Measurements from ENCODE around the gene TRAP1.

Gene TRAP1

DNA sequence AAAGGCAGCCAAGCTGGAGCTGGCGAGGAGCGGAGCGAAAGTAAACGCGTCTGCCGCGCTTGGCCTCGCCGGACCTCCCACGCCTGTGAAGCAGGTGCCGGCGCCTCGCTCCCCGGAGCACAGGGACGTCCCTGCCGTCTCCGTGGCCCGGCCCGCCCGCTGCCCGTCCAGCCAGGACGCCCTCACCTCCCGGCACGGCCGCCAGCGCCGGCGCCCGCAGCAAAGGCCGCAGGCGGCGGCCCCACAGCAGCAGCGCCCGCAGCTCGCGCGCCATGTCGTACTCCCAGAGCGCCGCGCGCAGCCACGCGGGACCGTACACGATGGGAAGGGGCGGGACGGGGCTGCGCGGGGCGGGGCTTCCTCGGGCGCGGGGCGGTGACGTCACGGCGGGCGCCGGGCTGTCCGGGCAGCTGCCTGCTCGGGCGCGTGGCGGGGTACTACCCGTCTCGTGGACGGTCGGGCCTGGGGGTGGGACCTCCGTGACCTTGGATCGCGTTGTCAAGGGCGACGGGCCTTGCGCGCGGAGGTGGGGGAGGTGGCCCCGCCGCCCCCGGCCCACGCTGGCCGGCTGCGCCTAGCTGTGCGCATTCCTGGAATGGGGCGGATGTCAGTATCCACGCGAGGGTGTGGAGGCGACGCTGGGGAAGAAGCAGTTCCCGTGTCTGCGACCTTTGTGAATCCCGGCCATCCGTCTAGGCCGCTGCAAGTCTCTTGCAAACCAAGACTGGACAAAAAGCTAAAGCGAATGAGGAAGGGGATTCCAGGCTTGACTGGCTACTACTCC, at the start of gene TRAP1:
TRAP1 (minus strand) TSS at position 290 of the 784 bp plus-strand sequence; CDS start at position 274, 16 bp downstream.
- peak within 1 kb of the TSS; percentile 92 for H3K4me3 ChIP-seq (ENCODE audit: low read length)
- TF ChIP-seq ZNF274 (IDR thresholded peaks at IDR 0.05; ENCODE audit: low read depth, low read length): no peak

GRCh38 chr16:3766177-3766576, 48.9 kb upstream of the TRAP1 start:
- H3K4me3 ChIP-seq (ENCODE audit: low read length): no peak overlapping the region
- no peak for TF ChIP-seq ZNF274 (IDR thresholded peaks at IDR 0.05; ENCODE audit: low read depth, low read length)

GRCh38 chr16:3764409-3764808, 47.1 kb upstream of the TRAP1 start:
- TF ChIP-seq ZNF274 (IDR thresholded peaks at IDR 0.05; ENCODE audit: low read depth, low read length): no peak
- H3K4me3 ChIP-seq (ENCODE audit: low read length): no peak overlapping the region

DNA sequence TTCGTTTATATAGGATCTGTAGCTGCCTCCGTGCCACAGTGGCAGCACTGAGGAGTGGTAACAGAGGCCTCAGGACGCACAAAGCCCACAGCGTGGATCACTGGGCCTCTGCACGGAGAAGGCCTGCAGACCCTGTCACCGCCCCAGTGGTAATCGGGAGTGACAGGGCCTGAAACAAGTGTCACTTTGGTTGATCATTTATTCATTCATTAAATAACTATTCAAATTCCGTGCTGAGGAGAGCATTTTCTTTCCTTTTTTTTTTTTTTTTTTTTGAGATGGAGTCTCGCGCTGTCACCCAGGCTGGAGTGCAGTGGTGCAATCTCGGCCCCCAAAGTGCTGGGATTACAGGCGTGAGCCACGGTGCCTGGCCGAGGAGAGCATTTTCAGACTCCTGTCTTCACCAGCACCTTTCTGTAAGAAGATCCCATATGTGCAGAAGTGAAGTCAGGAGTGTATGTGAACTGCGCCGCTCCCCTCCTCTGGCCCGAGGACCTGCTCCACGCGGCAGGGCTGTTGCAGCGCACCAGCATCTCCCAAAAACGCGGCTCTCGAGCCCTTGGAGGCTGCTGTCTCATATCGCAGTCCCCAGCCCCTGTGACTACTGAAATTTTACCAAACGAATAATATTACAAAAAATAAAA, 44.9 kb upstream of the TRAP1 start:
- no peak overlapping the region for H3K4me3 ChIP-seq (ENCODE audit: low read length)
- no peak for TF ChIP-seq ZNF274 (IDR thresholded peaks at IDR 0.05; ENCODE audit: low read depth, low read length)

GRCh38 chr16:3761375-3762106, 44.2 kb upstream of the TRAP1 start:
- no peak overlapping the region for H3K4me3 ChIP-seq (ENCODE audit: low read length)
- no peak for TF ChIP-seq ZNF274 (IDR thresholded peaks at IDR 0.05; ENCODE audit: low read depth, low read length)

- H3K4me3 ChIP-seq (ENCODE audit: low read length): no peak overlapping the region
- no peak for TF ChIP-seq ZNF274 (IDR thresholded peaks at IDR 0.05; ENCODE audit: low read depth, low read length)
These were observed 43.2 kb upstream of the TRAP1 start for GRCh38 chr16:3760518-3760917.

DNA sequence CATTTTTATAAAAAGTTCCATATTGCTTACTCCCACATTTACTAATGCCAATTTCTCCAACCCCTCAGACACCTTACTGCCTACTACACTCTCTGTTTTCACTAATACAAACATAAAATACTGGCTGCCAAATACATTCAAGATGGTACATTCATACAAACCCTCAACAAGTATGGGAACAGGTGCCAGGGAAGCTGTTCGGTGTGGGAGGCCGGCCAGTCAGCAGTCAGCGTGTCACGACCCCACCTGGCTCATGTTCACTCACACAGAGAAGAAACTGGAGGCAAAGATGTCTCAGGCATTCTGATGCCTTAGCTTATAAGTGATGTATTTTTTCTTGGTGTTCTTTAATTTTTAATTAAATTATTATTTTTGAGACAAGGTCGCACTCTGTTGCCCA, 42.4 kb upstream of the TRAP1 start:
- no peak overlapping the region for H3K4me3 ChIP-seq (ENCODE audit: low read length)
- no peak for TF ChIP-seq ZNF274 (IDR thresholded peaks at IDR 0.05; ENCODE audit: low read depth, low read length)

DNA sequence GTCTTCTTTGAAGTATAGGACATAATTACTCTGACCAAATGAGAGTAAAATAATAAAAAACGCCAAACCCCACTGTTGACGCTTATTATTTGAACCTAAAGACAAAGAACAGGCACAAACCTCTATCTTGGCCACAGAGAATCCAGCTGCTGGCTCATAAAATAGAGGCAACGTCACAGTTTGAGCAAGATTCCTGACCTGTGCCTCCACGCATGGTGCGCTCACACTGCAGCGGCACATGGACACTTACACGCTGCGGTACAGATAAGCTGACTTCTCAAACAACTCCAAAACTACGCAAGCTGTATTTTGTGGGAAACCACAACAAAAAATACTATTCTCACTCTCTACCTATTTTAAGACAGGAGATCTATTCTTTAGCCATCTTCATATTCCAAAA, 38.8 kb upstream of the TRAP1 start:
- no peak for TF ChIP-seq ZNF274 (IDR thresholded peaks at IDR 0.05; ENCODE audit: low read depth, low read length)
- H3K4me3 ChIP-seq (ENCODE audit: low read length): no peak overlapping the region

DNA sequence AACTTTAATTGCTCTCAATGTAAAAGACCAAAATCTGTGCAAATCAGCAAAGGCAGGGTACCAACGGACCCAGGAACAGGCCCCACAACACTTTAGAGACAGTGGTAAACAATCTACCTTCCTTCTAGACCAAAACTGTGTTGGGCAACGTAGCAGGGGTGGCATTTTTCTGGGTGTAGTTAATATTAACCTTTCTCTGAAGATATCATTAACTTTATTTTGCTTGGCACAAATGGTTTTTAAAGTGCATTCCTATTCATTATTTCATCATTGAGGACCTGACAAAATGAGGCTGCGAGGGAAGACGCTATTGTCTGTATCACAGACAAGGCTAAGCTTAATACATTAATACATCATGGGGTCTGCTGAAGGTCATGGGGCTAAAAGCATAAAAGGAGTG, 37.9 kb upstream of the TRAP1 start:
- H3K4me3 ChIP-seq (ENCODE audit: low read length): no peak overlapping the region
- TF ChIP-seq ZNF274 (IDR thresholded peaks at IDR 0.05; ENCODE audit: low read depth, low read length): no peak

DNA sequence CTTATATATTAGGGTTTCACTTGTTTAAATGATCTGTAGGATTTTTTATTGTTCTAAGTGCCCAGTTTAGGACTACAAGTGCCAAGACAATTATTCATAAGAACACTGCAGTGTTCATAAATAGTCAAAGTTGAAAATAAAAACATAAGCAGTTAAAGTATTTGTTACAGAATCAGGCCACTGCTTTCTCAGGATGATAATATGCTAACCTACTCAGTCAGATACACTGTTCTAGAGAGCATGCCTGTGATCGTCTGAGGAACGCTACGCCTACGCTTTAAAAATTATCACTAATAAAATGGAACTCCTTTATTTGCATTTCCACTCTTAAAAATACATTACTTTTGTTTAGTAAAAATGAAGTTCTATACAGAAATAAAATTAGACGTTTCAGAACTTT, 37.4 kb upstream of the TRAP1 start:
- no peak overlapping the region for H3K4me3 ChIP-seq (ENCODE audit: low read length)
- TF ChIP-seq ZNF274 (IDR thresholded peaks at IDR 0.05; ENCODE audit: low read depth, low read length): no peak

DNA sequence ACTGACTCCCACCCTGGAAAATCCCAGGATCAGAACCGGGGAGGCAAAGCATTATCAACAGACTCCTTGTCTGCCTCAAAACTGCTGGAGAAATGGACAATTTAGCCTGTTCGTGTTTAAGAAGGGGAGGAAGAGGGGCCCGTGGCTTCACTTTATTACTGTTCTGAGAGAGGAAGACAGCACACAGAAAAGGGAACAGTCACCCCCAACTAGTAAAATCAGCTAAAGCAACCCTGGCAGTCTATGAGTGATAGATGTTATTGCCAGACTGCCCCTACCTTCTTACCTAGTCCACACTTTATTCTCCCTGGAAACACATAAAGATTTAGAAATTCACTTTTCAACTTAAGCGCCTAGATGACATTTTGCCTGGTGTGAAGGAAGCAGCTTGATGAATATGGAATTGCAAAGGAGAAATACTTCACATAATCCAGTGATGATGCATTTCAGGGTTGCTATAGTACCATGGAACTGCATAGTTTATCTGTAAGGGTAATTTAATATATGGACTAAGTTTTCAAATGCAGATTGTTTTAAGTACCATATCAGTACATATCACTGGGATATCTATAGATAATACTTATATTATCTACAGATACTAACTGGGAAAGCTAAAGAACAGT, 36.9 kb upstream of the TRAP1 start:
- TF ChIP-seq ZNF274 (IDR thresholded peaks at IDR 0.05; ENCODE audit: low read depth, low read length): no peak
- no peak overlapping the region for H3K4me3 ChIP-seq (ENCODE audit: low read length)

DNA sequence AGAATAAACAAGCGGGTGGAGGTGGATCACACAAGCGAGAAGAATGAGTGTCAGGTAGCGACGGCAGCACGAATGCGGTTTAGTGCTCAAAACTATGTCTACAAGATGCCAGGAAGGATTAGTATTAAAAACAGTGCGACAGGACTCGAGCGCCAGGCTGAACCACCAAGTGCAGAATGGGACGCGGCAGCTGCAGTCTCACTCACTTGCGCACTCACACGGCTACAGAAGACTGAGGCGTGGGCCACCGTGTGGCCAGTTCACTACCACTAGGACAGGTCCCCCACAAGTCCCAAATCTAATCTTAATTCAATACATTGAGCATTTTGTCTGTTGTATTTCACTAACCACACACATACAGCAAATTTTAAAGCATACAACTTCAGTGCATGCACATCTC, 35.7 kb upstream of the TRAP1 start:
- no peak for TF ChIP-seq ZNF274 (IDR thresholded peaks at IDR 0.05; ENCODE audit: low read depth, low read length)
- H3K4me3 ChIP-seq (ENCODE audit: low read length): no peak overlapping the region

- TF ChIP-seq ZNF274 (IDR thresholded peaks at IDR 0.05; ENCODE audit: low read depth, low read length): no peak
- H3K4me3 ChIP-seq (ENCODE audit: low read length): no peak overlapping the region
These were observed 34.6 kb upstream of the TRAP1 start for GRCh38 chr16:3751878-3752277.

DNA sequence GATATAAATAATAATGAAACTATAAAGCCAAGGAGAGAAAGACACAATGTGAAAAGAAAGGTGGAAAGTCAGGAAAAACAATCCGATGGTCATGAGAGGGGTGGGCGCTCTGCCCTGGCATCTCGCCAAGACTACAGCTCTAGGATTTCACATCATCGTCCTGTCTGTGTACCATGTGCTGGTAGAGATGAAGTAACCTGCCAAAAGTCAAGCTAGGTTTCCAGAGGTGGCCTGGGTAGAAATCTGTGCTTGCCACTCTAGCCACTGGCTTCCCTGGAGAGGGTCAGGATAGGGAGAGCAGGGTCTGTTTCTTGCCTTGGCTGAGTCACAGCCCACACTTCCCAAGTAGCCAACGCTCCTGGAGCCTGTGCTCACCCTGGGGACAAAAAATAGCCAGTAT, 31.0 kb upstream of the TRAP1 start:
- no peak overlapping the region for H3K4me3 ChIP-seq (ENCODE audit: low read length)
- no peak for TF ChIP-seq ZNF274 (IDR thresholded peaks at IDR 0.05; ENCODE audit: low read depth, low read length)

All from GM08714 (cell line).